Prostate gland (tissue), 2 donors: ENCODE results near the gene CDIPT. TPM values are rescaled to one million over a fixed set of nuclear protein-coding genes. Genes with fewer than 3 reads are reported as not detected.
"Not testable (repeated sequence)": the region's sequence is repeated elsewhere in the genome, so short reads cannot be mapped to it uniquely, and the experiment has no call there.

Experiments used
- DNase-seq: peaks from one replicate; pipeline ENCODE4 v3.0.0-alpha.2; 2019; ENCODE audit warnings: low spot score
- H3K27ac ChIP-seq, 2 donors: fragments of 200-600 bp; sonication (generic); 2 replicates each; pipeline ENCODE4 v1.5.1; 2017 to 2019
- H3K27me3 ChIP-seq: fragments of 200-600 bp; sonication (generic); replicated peaks from 2 replicates; pipeline ENCODE4 v1.5.1; 2019; ENCODE audit not compliant: insufficient read depth
- H3K36me3 ChIP-seq, 2 donors: fragments of 200-600 bp; sonication (generic); 1 replicate in 1 of 2; 2 replicates in 1 of 2; pipeline versions ENCODE4 v1.5.1 to v1.8.1; 2017 to 2019
- H3K4me1 ChIP-seq: fragments of 200-600 bp; sonication (generic); replicated peaks from 2 replicates; pipeline ENCODE4 v1.5.1; 2019
- H3K4me3 ChIP-seq, 2 donors: fragments of 200-600 bp; sonication (generic); 2 replicates each; pipeline ENCODE4 v1.5.1; 2017 to 2019
- H3K9me3 ChIP-seq: fragments of 200-600 bp; sonication (generic); 2 replicates; pipeline ENCODE4 v1.5.1; 2017
- POLR2A ChIP-seq: fragments of 450-650 bp; IDR thresholded peaks from one replicate; pipeline ENCODE4 v1.6.1; 2016; ENCODE audit warnings: antibody characterized with exemption, mild to moderate bottlenecking
- POLR2AphosphoS5 ChIP-seq: sonication (generic); formaldehyde crosslinking; IDR thresholded peaks from one replicate; pipeline ENCODE4 v1.6.1; 2017; ENCODE audit warnings: antibody characterized with exemption
- WGBS: methylation state at CpG from one replicate; pipeline ENCODE4 v1.1.5; 2018; 5-methylcytosine and 5-hydroxymethylcytosine counted together
- intact Hi-C: fragments of 100-400 bp; cut with DNase I; formaldehyde crosslinking; loops from one replicate; pipeline ENCODE4 v1.14.2; 2022
- total RNA-seq, 2 donors: library from RNA; depleted of rRNA; stranded (reverse); fragments of >200 nt; gene quantifications; one replicate each; pipeline ENCODE4 v1.1.0, GENCODE V29; 2016
- TF ChIP-seq, protein P1 (sequence below), 4 experiments: fragments of 200-600 bp in 2 of 4; fragments of 450-650 bp in 2 of 4; sonication (generic) in 2 of 4; IDR thresholded peaks; 1 replicate in 3 of 4; 2 replicates in 1 of 4; pipeline ENCODE4 v1.5.1; 2016 to 2019; ENCODE audit warnings: antibody characterized with exemption in 4 of 4, mild to moderate bottlenecking in 2 of 4, moderate library complexity in 2 of 4

CDIPT gene
- total RNA-seq, 2 donors from 2014 or later: 121 to 132 TPM

GRCh38 chr16:29836623-29837022, 26.4 kb downstream of the CDIPT start:
- 77% methylated on average over 14 of the region's 15 CpGs for WGBS
- H3K27me3 ChIP-seq: no peaks in the 10 kb centered on the region
- peaks cover 8 to 18% of the 10 kb centered on the region in 2 donors for H3K36me3 ChIP-seq
- no peak for TF ChIP-seq POLR2A
- TF ChIP-seq POLR2AphosphoS5: no peak
- TF ChIP-seq, protein P1, sequence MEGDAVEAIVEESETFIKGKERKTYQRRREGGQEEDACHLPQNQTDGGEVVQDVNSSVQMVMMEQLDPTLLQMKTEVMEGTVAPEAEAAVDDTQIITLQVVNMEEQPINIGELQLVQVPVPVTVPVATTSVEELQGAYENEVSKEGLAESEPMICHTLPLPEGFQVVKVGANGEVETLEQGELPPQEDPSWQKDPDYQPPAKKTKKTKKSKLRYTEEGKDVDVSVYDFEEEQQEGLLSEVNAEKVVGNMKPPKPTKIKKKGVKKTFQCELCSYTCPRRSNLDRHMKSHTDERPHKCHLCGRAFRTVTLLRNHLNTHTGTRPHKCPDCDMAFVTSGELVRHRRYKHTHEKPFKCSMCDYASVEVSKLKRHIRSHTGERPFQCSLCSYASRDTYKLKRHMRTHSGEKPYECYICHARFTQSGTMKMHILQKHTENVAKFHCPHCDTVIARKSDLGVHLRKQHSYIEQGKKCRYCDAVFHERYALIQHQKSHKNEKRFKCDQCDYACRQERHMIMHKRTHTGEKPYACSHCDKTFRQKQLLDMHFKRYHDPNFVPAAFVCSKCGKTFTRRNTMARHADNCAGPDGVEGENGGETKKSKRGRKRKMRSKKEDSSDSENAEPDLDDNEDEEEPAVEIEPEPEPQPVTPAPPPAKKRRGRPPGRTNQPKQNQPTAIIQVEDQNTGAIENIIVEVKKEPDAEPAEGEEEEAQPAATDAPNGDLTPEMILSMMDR (IDR thresholded peaks at IDR 0.05): no peak
- H3K9me3 ChIP-seq: no peaks in the 10 kb centered on the region
- no peaks in the 10 kb centered on the region for H3K4me1 ChIP-seq
- H3K4me3 ChIP-seq: no peak overlapping the region
- intact Hi-C loops: no loop called here
- H3K27ac ChIP-seq: no peak overlapping the region
- DNase-seq: no peak

DNA sequence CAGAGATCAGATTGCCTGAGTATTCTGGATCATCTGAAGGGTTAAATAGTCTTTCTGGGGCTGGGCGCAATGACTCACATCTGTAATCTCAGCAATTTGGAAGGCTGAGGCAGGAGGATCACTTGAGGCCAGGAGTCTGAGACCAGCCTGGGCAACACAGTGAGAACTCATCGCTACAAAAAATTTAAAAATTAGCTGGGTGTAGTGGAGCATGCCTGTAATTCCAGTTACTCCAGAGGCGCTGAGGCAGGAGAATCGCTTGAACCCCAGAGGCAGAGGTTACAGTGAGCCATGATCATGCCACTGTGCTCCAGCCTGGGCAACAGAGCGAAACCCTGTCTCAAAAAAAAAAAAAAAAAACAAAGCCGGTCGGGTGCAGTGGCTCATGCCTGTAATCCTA, 27.1 kb downstream of the CDIPT start:
- no peak for DNase-seq
- Histone ChIP-seq H3K36me3 (peaks cover 8 to 18% of the 10 kb centered on the region in 2 donors), H3K4me3 (no peak overlapping the region), H3K4me1 (no peaks in the 10 kb centered on the region), H3K27me3 (no peaks in the 10 kb centered on the region), H3K9me3 (no peaks in the 10 kb centered on the region), H3K27ac (no peak overlapping the region)
- TF ChIP-seq POLR2AphosphoS5 (no peak), POLR2A (no peak)
- TF ChIP-seq, protein P1 (IDR thresholded peaks at IDR 0.05): no peak
- WGBS: 89% methylated on average over 7 of the region's 7 CpGs
- intact Hi-C loops: no loop called here

DNA sequence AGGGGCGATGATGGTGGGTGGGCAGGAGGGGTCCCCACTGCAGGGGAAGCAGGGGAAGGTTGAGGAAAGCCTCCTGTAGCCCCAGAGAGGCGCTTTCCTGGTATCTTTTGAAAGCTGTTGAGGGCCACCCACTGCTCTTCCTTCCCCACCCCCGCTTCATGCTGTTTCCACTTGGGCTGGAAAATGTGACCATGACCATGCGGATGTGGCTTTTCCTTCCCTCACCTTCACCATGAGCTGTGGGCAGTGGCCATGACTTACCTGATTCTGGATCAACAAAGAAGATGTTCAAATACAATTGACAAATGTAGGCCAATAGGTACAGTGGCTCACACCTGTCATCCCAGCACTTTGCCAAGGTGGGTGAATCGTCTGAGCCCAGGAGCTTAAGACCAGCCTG, 28.9 kb downstream of the CDIPT start:
- Histone ChIP-seq H3K9me3 (no peaks in the 10 kb centered on the region), H3K27ac (no peak overlapping the region), H3K4me1 (no peaks in the 10 kb centered on the region), H3K27me3 (no peaks in the 10 kb centered on the region), H3K36me3 (peaks cover 8 to 18% of the 10 kb centered on the region in 2 donors), H3K4me3 (no peak overlapping the region)
- no peak for DNase-seq
- intact Hi-C loops: no loop called here
- no peak for TF ChIP-seq POLR2A
- no peak for TF ChIP-seq POLR2AphosphoS5
- TF ChIP-seq, protein P1 (IDR thresholded peaks at IDR 0.05): no peak
- WGBS: 93% methylated on average over 5 of the region's 5 CpGs

DNA sequence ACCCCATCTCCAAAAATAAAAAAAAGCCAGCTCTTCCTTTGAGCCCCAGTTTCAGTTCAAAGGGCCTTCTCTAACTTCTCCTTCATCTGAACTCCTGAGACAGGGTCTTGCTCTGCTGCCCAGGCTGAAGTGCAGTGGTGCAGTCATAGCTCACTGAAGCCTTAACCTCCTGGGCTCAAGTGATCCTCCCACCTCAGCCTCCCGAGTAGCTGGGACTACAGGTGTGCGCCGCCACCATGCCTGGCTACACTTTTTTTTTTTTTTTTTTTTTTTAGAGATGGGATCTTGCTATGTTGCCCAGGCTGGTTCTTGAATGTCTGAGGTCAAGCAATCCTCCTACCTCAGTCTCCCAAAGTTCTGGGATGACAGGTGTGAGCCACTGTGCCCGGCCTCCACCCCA, 29.8 kb downstream of the CDIPT start:
- H3K27ac ChIP-seq: not testable (repeated sequence)
- peaks cover 8 to 18% of the 10 kb centered on the region in 2 donors for H3K36me3 ChIP-seq

DNA sequence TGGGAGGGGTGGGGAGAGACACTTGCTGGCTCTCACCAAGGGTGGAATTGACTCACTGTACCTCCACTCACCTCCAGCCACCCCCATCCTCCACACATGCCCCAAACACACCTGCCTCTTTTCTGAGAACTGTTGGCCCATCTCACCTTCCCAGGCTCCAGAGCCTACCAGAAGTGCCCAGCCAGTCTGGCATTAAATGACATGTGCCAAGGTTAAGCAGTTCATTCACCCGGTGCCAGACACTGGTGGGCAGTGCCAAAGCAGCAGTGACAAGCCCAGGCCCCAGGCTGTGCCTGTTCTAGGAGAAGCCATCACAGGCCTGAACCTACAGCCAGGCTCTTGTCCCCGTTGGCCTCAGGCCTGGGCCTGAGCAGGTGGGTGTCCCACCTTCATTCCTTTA, 31.5 kb downstream of the CDIPT start:
- TF ChIP-seq, protein P1 (IDR thresholded peaks at IDR 0.05): no peak
- TF ChIP-seq POLR2A (no peak), POLR2AphosphoS5 (no peak)
- no peak overlapping the region for H3K27ac ChIP-seq
- no peak overlapping the region for H3K4me3 ChIP-seq

More for the DNA sequence above, 29.8 kb downstream of the CDIPT start:
- H3K9me3 ChIP-seq, H3K4me1 ChIP-seq, H3K4me3 ChIP-seq, H3K27me3 ChIP-seq, DNase-seq, intact Hi-C loops: not testable (repeated sequence)
- 92% methylated on average over 4 of the region's 4 CpGs for WGBS

More for the DNA sequence above, 31.5 kb downstream of the CDIPT start:
- WGBS: 53% methylated on average over 2 of the region's 2 CpGs
- H3K27me3 ChIP-seq: no peaks in the 10 kb centered on the region
- intact Hi-C loops: no loop called here
- peaks cover 6 to 13% of the 10 kb centered on the region in 2 donors for H3K36me3 ChIP-seq
- H3K4me1 ChIP-seq: no peaks in the 10 kb centered on the region
- no peak for DNase-seq
- no peaks in the 10 kb centered on the region for H3K9me3 ChIP-seq
